Stimulated activated CD8-positive, alpha-beta memory T cell treated with anti-CD3 and anti-CD28 coated beads, Interleukin-15, amount 100 ng/mL, for 24 hours (primary cell): Measurements from ENCODE around the gene TUSC2.

ENCODE experiments used
- DNase-seq: peaks from one replicate; pipeline ENCODE4 v3.0.0-alpha.2; 2020; ENCODE audit warnings: low read depth

TUSC2 gene

DNA sequence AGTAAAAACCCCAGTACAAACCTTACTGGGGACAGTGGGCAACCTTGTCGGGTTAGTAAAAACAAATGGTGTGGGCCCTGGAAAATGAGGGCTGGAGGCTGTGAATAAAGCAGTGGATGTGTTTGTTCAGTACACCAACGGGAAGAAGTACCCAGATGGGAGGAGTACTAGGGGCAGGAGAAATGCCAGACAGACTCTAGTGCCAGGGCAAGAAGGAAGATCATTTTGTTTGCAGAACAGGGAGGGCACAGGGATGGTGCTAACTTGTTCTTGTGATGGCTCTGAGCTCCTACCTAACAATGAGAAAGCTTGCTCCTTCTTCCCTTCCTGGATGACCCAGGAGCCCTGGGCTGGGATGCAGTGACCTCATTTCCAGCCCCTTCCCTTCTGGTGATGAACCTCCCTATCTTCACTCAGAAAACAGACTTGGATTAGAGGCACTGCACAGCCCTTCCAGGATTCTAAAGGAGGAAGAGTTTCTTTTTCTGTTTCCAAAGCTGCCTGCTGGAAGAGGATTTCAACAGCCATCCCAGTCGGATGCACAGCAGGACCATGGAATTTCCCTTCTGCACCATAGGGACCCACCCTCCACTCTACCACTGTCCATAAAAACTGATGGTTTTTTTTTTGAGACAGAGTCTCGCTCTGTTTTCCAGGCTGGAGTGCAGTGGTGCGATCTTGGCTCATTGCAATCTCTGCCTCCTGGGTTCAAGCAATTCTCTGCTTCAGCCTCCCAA is 6.5 kb upstream of the TUSC2 start:
- no peak for DNase-seq

DNA sequence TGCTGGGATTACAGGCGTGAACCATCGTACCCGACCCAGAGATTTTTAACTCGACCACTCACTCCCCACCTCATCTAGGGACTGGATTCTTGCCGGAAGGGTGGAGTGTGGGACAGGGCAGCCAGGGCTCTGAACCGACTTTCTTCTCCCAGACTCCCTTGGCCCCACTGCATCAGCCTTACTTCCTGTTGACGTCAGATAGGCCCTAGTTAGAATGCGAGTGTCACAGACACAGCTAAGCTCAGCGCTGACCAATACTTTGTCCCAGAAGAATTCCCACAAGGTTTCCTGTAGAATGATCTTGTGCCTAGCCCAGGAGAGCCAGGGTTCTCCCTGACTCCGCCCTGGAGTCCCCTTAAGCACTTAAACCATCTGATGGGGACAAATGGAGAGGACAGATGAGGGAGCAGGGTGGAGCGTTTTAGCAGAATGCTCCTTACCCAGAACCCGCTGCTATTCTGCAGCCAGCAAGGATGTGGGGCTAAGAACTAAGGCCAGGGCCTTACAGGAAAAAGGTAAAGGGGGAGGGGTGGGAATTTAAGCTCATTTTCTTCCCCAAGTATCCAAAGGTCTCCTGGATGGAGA is 5.8 kb upstream of the TUSC2 start:
- DNase-seq, result no peak

DNA sequence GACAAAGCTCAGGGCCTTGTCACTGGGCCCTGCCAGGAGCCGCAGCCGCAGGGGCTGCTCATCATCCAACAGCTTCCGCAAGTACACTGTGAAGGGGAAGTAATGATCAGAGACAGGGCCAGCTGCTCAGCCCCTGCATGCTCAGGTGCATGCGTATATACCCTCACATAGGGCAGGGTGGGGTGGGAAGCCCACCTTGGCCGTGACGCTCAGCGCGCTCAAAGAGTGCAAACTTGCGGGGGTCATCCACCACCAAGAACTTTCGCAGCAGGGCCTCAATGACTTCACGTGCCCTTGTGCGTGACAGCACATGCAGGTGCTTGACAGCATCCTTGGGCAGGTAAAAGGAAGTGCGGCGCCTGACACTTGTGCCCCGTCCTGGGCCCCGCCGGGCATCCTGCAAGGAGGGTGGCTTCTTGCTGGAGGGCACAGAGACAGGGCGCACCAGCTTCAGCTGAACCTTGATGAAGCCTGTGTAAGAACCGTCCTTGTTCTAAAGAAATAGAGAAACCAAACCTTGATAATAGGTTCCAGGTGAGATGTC is 3.4 kb upstream of the TUSC2 start:
- DNase-seq, result no peak

DNA sequence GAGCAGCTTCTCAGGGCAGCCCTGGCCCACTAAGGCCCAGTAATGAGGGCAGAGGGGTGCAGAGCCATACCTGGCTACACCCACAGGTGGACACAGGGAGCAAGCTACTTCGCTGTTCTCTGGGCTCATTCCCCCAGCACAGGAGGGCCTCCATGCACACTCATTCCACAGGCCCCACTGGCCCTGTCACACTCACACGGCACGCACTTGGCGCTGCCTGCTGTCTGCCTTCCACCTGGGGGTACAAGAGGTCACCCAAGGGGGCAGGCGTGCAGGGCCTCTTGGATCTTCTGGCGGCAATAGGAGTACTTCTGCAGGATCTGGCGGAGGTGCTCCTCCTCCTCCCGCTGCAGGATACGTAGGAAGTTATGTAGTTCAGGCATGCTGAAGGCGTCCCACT is 2.3 kb upstream of the TUSC2 start:
- no peak for DNase-seq

DNA sequence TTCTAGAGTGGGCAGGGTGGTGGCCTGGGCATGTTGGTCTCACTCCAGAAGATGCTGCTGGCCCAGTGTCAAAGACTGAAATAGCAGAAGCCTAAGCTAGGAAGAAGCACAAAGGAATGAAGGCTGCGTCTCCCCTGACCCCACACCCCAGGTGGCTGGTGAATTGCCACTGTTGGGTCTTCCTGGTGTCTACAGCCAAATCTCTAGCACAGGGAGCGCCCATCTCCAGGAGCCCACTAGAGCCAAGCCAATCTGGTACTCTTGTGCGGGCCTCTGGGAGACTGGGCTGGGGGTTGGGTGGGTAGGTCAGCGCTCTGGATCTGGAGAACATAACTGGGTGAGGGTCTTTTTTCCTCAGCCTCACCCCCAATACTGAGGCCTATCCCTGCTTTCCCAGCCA is 894 bp downstream of the TUSC2 start:
- no peak for DNase-seq

DNA sequence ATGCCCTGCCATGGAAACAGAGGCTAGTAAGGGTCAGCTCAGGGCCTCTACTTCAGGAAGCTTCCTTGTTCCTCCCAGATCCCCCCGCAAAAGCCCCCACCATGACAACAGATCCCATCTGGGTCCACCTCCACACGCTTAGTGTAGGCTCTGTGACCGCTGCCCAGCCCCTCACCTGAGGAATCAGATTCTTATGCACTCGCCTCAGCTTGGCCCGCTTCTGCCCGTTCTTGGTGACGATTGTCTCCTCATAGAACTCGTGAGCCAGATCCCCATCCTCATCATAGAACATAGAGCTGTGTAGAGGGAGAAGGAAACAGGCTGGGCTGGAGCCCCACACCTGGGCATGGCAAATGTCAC is 1.9 kb downstream of the TUSC2 start:
- DNase-seq, result no peak

DNA sequence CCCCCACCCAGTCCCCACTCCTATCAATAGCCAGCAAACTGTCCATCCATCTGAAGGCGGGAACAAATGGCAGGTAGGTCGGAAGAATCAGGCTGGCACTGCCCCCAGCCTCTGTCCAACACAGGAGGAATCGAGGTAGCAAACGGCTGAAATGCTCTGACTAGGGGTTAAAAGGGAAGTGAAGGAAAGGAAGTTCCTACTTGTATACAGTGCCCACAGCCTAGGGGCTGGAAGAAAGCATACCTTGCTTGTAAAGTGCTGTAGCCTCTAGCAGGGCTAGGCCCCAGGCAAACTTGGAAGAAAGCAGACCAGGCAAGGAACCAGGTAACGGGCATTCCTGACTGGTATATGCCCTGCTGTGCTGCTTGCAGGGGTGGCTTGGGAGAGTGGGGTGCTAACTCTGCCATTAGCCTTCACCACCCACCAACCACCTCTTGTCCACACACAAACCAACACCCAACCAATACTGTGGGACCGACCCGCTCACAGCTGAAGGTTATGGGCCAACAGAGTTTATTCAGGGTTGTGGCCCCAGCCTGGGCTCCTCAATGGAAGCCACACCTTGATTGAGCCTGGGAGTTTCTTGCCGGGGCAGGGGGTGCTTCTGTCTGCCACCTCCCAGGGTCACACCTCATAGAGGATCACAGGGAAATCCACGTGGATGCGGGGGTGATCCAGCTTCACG is 2.4 kb downstream of the TUSC2 start:
- DNase-seq, result no peak

DNA sequence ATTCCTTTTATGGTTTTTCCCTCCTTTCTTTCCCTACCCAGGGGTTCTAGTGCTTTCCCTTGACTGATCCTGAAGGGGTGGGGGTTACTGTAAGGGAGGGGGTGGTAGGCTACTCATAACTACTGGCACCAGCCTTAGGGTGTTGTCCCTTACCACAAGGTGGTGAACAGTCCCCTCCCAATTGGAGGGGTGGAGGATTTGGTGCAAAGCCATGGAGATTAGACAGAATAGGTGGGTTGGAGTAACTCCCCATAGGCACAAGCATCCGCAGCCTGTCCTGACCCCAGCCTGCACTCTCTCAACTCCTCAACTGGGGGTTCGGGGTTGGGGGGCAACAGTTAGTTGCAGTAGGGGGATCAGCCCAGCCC is 2.9 kb downstream of the TUSC2 start:
- DNase-seq, result no peak

DNA sequence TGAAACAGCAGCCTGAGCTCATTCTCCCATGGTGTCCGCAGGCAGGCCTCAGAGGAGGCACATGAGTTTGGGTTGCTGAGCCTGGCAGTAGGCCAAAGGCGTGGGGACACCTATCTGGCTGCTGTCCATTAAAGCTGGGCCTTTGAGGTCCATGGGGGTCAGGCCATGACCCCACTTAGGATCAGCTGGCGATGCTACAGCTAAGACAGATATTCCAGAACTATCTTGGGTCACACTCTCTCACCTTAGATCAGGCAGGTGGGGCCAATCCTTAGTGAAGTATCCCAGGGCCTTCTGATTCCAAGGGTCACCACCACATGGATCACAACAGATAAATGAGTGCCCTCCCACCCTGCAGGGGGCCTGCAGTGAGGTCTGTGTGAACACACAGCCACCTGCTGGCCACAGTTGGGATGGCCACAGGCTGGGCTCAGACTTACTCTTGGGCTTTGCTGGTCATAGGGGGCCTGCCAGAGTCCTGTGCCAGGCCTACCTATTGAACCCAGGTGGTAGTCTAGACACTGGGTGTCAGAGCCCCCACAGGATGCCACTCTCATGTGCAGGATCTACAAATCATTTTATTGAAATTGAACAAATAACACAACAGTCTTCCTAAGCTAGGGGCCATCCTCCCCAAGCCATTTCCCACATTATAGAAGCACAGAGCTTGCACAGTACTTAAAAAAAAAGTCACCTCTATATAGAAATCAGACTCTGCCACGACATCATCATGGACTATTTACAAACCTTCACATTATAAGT is 3.5 kb downstream of the TUSC2 start:
- DNase-seq, result peak; percentile 26

DNA sequence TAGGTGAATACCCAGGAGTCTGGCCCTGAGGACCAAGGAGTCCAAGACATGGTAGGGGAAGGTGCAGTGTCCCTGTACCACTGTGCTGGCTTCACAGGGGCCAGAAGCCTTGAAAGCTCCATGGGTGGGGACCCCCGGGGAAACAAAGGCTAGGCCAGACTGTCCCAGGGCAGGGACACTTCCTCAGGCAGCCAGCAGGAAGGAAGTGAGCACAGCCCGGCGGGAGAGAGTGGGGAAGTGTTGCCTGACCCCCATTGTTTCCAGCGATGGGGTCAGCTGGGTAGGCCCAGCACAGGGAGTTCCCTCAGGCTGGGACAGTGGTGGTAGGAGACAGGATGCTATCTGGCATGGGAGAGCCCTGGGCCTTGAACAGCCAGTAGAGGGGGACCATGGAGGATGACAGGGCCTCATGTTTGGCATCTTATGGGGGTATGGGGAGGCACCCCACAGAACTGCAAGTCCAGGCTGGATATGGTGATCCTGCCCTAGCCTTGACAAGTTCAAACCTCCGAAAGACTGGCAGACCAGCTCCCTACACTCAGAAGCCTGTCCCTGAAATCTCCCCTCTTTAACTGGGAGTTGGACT is 4.3 kb downstream of the TUSC2 start:
- no peak for DNase-seq

DNA sequence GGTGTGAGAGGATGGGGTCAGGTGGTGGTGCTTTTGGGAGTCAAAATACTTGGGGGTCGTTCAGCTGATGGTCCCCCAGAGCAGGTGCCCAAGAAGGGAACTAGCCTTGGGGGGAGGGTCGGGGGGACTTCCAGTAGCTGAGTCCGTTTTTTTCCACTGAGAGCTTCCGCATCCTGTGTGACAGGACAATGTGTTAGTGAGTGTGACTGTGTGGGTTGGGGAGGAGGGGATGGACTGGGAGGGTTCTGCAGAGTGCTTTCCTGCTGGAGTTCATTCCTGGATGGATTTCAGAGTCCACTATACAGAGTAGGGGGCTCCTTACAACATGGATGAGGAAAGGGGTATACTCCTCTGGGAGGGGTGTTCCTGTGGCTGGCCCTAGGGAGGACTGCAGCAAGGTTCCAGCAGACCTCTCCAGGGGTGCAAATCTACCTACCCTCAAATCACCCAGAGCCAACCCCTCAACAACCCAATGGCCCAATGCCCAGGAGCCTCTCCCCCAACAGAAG is 4.9 kb downstream of the TUSC2 start:
- no peak for DNase-seq

DNA sequence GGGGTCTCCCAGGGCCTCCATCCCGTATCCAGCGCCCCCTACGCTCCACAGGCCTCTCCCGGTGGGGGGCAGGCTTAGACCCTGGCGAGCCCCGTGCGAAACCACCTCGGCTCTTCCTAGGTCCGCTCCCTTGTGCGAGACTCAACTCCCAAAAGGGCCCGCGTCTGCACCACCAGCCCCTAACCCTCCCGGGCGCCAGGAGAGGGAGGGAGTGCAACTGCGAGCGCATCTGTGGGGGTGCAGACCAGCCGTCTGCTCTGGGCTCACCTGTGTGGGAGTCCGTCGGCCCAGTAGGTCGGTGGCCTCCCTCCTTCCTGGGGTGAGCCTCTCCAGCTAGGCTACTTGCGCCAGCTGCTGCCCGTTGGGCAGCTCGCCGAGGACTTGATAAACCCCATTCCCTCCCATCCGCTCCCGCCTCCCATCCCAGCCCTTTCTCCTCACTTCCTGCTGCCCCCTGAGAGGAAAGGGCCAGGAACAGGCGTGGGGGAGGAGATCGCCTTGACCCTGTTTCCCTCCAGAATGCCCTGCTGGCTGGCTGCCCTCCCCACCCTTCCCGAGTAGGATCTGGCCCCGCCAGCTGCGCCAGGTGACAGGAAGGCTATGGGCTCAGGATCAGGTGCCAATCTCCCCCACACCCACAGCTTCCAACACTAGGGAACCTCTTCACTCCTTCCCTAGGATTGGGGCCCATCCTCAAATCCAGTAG is 5.5 kb downstream of the TUSC2 start, which contains the start of gene HYAL2:
Gene HYAL2 (minus strand): TSS at position 360 of the 706 bp plus-strand sequence. CDS start 2,256 bp downstream, outside the sequence.
- DNase-seq, result no peak

DNA sequence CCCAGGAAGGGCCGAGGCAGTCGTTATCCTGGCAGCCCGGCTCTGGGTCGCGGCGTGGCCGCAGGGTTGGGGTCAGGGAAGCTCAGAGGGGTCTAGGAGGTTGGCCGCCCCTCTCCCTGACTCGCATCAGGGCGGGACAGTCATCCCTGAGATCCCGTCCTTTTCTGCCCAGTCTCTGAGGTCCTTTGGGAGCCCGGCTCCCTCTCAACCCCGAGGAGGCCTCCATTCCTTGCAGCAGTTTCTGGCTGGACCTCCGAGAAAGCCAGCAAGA is 6.0 kb downstream of the TUSC2 start:
- no peak for DNase-seq

DNA sequence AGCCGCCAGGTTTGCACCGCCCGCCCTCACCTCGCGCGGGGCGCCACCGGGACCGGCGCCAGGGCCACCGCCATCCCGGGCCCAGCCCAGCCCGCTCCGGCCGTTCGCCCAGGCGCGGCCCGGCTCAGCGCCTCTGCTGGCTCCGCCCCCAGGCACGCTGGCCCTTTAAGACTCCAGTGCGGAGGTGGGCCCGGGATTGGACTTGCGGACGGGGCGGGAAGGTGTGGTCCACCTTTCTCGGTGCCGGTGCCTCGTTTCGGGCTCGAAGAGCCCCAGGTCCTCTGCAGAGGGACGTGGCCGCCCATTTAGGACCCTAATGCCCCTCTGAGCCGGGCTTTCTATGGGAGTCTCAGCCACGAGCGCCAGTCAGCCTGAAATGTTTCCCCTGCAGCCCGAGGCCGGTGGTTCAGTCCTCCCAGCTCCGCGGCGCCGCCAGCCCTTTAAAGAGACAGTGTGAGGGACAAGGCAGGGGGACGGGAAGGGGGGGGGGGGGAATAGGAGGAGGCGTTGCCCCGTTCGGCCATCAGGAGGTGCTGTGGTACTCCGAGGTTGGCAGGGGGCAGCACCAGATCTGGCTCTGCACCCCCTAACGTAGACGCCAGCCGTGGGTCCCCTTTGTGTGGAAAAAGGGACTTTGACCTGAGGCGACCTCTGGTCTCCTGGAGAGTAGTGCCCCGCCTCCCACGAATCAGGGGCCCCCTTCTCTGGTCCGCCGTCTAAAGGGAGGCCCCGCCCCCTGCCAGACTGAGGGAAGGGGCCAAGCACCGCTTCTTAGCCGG is 6.5 kb downstream of the TUSC2 start:
- peak; percentile 55 for DNase-seq

DNA sequence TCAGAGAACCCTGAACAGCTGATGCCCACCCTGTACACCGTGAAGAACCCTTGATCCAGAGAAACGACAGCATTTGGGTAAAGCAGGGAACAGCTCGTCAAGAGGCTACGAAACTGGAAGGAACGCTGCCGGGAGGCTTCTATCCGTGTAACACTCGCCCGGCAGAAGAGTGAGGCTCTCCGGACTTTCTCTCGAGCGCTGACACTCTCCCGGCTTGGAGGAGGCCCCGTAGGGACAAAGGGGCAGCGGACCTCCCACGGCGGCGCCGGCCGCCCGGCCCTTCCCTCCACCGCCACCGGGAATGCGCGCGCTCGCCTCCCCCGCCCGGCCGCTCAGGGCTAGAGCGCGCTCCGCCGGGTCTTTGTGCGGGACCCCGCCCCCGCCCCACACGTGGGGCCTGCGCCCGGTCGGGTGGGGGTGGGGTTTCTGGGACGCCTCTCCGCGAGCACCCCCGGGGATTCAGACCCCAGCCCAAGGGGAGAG is 7.1 kb downstream of the TUSC2 start:
- peak; percentile 40 for DNase-seq

DNA sequence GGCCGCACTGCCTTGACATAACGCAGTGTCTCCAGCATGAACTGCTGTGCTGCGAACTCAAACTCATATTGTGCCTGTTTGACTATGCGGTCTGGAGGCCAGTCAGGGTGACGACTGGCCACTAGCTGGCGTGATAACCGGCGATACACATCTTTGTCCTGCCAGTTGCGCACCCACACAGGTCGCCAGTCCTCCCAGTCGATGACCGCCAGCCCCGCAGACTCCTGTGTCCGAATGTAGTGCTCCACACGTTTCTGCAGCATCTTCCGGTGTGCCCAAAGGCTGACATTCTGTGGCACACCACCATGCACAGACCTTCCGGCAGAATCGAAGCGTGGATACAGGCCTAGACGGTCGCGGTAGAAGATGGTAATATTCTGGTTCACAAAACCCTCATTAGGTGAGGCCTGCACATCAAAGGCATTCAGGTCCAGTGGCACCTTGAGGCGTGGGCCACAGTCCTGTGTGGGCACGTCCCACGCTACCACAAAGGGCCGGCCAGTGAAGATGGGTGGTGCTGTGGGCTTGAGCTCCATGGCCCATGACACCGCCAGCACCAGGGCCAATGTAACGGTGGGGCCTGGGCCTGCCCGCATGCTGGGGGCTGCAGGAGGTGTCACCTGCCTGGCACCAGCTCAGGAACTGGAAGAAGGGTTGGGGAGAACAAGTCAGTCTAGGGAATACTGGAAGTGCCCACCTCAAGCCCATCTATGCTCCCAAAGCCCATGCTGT is 8.0 kb downstream of the TUSC2 start:
- no peak for DNase-seq

DNA sequence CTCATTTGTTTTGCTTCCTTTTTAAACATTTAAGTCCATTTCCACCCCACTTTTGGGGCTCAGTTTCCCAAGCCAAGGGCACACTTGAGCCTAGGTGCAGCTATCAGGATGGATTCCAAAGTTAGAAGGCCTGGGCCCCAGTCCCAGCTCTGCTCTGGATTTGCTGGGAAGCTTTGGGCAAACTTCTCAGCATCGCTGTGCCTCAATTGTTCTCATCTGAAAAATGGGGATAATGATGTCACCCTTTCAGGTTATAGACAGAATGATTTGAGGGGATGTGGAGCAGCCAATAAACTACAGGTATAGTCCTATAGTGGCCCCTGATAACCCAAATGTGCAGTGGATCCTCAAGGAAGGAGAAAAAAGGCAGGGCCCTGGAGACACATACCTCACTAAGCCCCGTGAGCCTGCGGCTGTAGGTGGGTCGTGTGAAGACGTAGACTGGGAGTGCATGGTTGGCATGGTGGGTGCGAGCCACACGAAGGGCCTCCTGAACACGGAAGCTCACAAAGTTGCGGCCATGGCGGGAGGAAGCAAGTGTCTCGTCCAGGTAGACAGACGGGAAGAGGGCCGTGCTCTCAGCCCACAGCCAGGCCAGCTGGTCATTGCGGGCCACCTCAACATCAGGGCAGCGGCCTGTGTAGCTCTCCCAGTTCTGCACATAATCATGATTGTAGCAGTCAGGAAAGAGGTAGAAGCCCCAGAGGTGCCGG is 8.7 kb downstream of the TUSC2 start:
- DNase-seq, result no peak

DNA sequence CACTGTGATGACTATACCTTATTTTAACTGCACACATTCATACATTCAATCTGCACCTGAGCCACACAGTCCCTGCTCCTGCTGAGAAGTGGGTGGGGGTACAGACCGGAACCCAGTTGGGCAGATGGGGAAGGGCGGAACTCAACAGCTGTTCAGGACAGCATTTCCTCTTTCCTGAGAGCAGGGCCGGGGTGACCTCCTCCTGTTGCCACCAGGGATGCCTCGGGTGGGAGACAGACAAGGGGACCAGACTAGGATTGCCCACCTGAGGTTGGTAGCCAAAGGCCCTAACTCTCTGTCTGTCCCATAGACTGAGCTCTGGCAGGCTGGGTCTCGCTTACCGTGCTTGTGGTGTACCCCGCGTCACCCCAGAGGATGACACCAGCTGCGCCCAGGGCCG is 9.4 kb downstream of the TUSC2 start:
- no peak for DNase-seq

DNA sequence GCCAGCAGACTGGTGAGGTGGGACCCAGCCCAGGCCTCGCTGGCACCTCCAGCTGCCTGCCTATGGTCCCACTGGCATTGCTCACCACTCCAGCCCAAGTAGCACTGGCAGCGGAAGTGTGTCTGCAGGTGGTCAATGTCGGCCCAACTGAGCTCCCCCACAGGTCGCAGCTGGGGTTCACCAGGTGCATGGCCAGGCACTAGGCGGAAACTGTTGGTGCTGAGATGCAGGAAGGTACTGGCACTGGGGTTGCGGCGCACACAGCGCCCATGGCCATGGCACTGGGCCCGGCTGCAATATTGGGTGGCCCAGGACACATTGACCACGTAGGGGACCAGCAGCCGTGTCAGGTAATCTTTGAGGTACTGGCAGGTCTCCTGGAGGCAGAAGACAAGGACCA is 9.9 kb downstream of the TUSC2 start:
- no peak for DNase-seq
